Stimulated activated CD8-positive, alpha-beta memory T cell treated with anti-CD3 and anti-CD28 coated beads, Interleukin-2, amount 100 ng/mL, for 1 hour (primary cell): ENCODE measurements around the gene TRMT1L.

Experiments used
- DNase-seq, 2 donors: peaks; one replicate each; pipeline ENCODE4 v3.0.0-alpha.2; 2020; ENCODE audit warnings: low read depth in 2 of 2

Gene TRMT1L

DNA sequence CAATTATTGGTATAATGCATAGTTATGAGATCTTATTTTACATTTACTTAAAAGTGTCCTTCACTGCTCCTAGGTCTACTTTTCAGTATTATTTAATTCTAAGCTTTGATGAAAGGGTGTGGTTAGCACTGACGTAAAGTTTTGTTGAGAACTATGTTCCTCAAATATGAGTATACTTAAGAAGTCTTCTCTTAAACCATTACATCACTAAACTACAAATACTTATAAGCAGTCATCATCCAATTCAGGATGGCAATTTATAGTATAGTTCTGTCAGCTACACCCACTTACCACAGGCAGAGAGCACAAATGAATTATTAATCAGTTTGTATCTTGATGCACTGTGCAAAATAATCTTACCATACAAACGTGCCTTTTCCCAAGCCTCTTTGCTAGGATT, 27.0 kb downstream of the TRMT1L start:
- DNase-seq: no peak

DNA sequence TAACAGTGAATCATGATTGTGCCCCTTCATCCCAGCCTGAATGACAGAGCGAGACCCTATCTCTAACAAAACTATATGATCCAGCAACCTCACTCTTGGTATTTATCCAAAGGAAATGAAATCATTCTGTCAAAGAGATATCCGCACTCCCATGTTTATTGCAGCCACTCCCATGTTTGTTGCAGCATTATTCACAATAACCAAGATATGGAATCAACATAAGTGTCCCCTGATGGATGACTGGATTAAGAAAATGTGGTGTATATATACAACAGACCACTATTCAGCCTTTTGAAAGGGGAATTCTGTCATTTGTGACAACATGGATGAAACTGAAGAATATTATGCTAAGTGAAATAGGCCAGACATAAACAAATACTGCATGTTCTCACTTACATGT, 44.4 kb downstream of the TRMT1L start:
- DNase-seq: no peak

DNA sequence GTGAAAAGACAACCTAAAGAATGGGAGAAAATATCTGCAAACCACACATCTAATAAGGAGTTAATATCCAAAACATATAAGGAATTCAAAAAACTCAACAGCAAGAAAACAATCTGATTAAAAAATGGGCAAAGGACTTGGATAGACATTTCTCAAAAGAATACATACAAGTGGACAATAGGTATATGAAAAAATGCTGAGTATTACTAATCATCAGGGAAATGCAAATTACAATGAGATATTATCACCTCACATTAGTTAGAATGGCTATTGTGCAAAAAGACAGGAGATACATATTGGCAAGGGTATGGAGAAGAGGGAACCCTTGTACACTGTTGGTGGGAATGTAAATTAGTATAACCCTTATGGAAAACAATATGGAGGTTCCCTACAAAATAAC, 44.9 kb downstream of the TRMT1L start:
- DNase-seq: no peak

DNA sequence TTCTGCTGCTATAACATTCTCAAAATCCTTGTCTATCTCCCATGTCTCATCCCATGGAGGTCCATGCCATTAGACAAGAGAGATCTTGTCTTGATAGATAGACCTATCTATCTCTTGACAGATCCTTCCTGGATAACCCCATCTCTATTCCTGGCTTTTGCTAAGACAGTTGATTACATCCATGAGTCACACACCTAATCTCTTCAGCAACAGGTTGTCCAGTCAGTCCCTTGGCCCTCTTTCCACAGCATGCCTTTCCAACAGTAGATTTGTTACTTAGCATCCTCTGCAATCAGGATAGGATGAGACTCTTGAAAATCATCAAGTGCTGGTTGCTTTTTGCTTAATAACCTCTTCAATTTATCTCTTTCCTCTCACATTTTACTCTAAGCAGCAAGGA, 46.6 kb downstream of the TRMT1L start:
- no peak for DNase-seq

DNA sequence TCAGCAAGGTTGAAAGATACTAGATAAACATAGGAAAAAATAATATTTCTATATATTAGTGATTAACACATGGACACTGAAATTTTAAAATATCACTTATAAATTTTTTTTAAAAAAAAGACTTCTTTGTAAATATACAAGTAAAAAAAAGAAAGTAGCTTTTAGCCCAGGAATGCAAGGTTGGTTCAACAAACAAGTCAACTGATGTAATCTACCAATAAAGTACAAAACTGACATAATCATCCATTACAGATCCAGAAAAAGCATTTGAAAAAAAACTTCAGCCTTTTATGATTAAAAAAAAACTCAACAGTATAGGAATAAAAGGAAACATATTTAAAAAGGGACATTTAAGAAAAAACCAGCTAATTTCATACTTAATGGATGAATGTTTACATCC, 48.4 kb downstream of the TRMT1L start:
- no peak for DNase-seq

DNA sequence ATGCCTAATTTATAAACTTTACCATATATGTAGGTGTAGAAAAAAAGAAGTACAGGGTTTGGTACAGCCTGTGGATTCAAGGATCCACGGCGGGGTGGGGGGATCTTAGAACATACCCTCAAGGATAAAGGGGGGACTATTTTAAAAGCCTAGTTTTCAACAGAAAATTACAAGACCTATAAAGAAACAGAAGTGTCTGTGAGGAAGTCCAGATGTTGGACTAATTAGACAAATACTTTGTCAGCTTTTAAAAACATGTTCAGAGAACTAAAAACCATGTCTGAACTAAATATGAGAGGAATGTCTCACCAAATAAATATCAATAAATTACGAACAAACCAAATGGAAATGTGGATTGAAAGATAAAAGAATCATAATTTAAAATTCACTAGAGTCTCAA, 51.6 kb downstream of the TRMT1L start:
- no peak for DNase-seq

DNA sequence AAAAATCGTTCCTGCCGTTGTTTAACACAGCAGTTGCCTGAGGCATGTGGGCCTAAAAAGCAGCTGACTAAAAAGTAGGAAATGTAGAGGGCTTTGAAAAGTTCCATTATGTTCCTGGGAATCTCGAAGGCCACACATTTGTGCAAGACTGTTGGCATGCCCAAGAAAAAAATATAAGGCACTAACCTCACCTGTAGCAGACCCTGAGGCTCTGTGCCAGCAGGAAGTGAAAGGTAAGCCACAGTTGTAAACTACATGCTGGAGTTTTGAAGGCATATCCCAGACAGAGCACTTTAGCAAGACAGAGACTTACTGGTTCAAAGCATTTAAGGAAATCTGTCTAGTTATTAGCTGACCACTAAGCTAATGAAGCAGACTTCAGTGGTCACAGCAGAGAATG, 52.7 kb downstream of the TRMT1L start:
- no peak for DNase-seq

DNA sequence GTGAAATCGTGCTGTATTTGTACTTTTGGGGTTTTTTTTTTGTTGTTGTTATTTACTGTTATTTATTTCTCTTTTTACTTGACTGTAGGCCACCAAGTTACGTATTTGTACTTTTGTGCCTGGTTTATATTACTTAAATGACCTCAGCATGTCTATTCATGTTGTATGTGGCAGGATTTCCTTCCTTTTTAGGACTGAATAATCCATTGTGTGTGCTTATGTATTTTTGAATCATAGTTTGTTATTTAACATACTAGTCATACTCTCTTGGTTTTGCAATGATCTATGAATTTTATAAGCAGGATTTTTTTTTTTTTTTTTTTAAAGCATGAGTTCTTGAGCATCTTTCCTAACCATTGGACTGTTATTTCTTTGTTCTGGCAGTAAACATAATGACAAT, 60.2 kb downstream of the TRMT1L start:
- no peak for DNase-seq

DNA sequence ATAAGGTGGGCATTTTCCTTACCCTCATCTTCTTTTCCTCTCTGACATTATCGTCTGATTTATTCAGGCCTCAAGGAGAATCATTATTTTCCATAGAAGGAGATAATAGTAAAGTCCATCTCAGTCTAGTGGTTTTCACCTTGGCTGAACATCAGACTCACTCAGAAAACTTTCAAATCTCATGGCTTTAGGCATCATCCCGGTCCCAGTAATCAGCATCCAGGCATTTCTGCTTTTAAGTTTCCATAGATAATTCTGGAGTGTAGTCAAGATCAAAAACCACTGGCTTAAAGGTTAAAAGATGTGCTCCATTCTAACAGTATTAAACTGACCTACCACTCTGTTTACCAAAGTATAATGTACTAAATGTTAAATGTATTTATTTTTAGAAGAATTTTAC, 62.0 kb downstream of the TRMT1L start:
- no peak for DNase-seq

DNA sequence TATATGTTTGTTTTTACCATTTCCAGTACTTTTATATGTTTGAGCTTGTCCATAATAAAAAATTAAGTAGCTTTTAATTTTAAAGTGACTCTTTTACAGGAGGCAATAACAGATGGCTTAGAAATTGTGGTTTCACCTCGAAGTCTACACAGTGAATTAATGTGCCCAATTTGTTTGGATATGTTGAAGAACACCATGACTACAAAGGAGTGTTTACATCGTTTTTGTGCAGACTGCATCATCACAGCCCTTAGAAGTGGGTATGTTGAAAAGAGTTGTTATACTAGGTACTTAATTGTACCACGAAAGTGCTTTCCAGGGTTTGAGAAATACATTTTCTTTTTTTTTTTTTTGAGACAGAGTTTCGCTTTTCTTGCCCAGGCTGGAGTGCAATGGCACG, 65.3 kb downstream of the TRMT1L start:
- DNase-seq: no peak

DNA sequence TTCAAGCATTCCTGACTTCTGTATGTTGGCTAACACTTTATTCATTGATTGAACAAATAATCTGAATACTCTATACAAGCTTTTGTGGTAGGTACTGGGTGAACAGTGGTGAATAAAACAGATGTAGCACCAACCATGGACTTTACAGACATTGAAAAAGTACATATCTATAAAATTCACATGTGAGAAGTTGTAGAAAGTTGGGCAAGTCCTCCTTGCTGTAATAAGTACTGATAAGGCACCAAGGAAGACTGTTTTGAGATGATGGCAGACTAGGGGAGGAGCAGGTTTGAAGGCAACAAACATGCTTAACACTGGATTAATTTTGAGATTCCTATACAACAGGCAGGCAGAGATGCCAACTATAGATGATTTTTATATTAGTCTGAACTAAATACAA, 69.0 kb downstream of the TRMT1L start:
- no peak for DNase-seq

DNA sequence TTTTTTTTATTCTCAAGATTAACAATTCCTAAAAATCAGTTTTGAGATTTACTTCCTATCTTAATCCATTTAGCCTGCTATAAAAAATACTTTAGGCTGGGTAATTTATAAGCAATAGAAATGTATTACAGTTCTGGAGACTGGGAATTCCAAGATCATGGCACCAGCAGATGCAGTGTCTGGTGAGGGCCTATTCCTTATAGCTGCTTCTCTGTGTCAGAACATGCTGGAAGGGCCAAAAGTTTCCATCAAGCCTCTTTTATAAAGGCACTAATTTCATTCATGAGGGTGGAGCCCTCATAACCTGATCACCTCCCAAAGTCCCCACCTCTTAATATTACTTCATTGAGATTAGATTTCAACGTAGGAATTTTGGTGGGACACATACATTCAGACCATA, 69.7 kb downstream of the TRMT1L start:
- no peak for DNase-seq

DNA sequence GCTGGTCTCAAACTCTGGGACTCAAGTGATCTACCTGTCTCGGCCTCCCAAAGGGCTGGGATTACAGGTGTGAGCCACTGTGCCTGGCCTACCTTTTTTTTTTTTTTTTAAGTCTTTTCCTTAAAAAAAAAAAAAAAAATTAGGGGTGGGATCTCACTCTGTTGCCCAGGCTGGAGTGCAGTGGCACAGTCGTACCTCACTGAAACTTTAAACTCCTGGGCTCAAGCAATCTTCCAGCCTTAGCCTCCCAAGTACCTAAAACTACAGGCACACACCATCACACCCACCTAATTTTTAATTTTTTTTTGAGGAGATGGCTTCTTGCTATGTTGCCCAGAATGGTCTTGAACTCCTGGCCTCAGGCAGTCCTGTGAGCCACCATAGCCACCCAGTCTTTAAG, 72.9 kb downstream of the TRMT1L start:
- no peak for DNase-seq

DNA sequence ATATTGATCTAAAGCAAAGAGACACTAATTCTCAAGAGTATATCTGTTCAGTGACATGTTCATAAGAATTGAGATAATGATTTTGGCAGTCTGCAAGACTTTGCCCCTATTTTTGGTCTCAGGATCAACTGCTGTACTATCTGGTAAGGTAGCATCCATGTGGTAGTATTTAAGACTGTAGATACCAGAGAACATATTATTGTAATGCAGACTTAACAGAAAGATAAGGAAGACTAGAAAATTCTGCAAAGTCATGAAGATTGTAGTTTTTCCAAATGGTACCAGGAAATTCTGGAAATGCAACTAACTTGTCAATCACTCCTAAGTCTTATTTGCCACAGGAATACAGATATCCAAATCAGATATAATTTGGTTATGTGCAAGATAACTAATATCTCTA, 76.3 kb downstream of the TRMT1L start:
- DNase-seq: no peak

DNA sequence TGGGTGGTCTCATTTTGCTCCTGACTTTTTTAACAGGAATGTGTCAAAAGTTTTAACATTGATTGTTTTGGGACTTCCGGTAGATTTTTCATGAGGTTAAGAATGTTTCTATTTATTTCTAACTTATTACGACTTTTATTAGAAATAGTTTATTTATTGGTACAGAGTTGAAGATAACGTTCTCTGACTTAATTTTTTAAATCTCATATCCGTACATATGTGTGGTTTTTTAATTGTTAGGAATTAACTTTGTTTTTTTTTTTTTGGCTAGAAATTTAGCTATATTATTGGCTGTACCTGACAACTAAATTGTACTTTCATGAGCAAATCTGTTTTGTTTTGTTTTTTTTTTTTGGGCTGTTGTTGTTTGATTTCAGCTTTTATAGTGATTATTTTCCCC, 79.4 kb downstream of the TRMT1L start:
- no peak for DNase-seq

DNA sequence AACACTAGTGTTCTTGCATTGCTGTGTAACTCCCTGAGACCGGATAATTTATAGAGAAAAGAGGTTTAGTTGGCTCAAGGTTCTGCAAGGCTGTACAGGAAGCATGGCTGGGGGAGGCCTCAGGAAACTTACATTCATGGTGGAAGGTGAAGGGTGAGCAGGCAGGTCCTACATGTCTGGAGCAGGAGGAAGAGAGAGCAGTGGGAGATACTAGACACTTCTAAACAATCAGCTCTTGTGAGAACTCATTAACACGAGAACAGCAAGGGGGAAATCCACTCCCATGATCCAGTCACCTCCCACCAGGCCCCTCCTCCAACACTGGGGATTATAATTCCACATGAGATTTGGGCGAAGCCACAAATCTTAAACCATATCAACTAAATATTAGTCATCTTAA, 81.3 kb downstream of the TRMT1L start:
- DNase-seq: no peak

DNA sequence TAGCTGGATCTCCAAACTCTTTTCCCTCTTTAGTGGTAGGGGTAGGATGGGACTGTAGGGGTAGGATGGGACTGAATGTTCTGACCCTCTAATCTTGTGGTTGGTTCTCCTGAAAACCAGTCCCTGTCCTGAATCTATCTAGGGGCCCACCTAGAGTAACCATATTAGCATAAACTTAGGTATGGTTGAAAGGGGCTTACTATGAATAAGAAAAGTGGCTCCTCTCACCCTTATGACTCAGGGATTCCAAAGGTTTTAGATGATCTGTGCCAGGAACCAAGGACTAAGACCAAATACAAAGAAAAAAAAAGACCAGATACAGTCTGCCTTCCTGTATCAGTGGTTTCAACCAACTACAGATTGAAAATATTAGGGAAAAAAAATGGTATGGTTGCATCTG, 82.4 kb downstream of the TRMT1L start:
- DNase-seq: no peak

DNA sequence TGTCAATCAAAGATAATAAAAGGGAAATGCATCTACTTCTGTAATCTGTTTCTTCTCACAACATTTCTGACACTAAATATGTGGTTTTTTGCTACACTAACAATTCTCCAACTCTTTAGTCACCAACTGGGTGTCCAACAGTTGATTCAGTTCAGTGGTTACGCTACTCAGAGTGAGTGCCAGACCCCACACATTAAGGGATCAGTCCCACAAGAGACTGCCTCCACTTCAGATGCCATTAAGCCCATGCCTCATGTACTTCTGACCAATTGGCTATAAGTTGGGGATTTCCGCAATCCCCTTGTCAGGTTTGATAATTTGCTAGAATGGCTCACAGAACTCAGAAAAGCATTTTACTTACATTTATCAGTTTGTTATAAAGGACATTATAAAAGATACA, 83.0 kb downstream of the TRMT1L start:
- DNase-seq: no peak

DNA sequence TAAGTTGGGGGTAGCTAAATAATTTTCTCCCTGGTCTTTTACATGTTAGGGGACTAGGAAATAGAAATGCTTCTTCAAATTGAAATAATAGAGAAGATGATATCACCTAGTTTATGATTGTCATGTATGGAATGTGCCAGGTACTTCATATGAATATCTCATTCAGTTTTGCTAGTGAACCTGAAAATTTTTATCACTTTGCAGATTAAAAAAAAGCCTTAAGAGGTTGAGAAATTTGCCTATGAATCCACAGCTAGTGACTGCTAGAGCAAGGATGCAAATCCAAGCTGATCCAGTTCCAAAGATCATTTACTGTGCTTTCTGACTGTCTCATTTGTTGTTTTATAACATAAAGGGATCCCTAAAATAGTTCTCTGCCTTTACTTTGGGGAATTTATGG, 86.7 kb downstream of the TRMT1L start:
- DNase-seq: no peak

DNA sequence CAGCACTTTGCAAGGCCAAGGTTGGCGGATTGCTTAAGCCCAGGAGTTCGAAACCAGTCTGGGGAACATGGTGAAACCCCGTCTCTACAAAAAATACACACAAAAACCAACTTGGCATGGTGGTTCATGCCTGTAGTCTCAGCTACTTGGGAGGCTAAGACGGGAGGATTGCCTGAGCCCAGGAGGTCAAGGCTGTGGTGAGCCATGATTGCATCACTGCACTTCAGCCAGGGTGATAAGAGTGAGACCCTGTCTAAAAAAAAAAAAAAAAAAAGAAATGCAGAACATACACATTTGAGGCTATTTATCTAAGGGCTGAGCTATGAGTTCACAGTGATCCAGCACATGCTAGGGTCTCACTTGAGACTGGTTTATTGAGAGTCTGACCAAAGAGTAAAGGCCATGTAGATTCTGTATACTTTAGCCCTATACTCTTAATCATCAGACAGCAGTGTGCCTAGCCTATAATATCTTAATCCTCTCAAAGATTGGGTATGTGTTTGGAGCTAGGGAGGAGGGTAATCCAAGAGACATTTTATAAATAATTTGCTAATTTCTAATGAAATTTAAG, 87.5 kb downstream of the TRMT1L start:
- no peak for DNase-seq

DNA sequence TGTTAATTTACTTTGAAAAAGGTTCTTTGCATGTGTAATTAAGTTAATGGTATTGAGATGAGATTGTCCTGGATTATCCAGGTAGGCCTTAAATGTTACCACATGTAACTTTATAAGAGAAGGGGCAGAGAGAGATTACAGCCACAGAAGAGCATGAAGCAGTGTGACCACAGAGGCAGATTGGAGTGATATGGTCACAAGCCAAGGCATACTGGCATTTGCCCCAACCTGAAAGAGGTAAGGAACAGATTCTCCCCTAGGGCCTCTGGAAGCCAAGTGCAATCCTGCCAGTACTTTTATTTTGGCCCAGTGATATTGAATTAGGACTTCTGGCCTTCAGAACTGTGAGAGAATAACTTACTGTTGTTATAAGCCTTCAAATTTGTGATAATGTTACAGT, 88.4 kb downstream of the TRMT1L start:
- no peak for DNase-seq
